Measurements from ENCODE around the gene BICRAL.

DNA sequence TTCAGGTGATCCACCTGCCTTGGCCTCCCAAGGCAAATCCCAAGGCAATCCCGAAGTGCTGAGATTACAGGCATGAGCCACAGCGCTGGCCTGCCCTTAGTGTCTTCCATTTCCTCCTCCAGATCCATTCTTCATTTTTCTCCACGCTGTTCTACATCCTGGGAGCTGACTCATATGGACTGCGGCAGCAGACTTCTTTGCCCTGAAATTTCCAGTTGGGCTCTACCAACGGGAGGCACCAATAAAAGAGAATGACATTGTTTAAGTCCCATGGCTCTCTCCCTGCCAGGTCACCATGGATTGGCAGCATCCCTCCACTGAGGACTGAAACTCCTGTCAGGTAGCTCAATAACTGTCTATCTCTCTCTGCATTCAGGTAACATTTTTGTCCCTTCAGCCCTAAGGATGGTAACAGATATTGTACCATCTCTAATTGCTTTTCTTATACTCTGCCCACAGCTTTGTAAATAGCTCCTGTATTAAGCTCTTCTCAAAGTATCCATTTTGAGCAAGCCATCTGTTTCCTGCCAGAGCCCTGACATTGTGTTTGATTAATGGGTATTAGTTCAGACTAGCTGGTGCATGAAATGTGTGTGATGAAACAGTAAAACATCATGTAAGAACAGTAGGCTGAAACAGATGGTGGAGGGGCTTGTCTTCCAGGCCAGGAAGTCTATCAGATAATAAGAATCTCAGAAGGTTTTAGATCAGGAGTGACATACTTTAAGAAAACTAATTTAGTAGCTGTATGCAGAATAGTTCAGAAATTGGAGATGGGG lies 39.5 kb upstream of the BICRAL start:
- TF ChIP-seq POLR2AphosphoS5 (IDR thresholded peaks at IDR 0.05; ENCODE audit: low read depth, low read length): no peak
- TF ChIP-seq POLR2A (IDR thresholded peaks at IDR 0.05; ENCODE audit: low read depth, low read length): no peak
- TF ChIP-seq TAF1 (IDR thresholded peaks at IDR 0.05; ENCODE audit: borderline replicate concordance, low read depth, low read length): no peak
